PFSK-1 (cell line): ENCODE measurements around the gene MYO7B.

Source experiments
- FOXP2 ChIP-seq: optimal IDR thresholded peaks from 2 replicates; pipeline ENCODE3; 2011; ENCODE audit warnings: borderline replicate concordance, control low read depth, inconsistent platforms; ENCODE audit not compliant: insufficient read depth; ENCODE audit errors: extremely low read length, extremely low read depth
- POLR2AphosphoS5 ChIP-seq: IDR thresholded peaks from 2 replicates; pipeline ENCODE4 v1.6.1; 2012; ENCODE audit warnings: low read depth, mild to moderate bottlenecking, control low read depth, low read length, moderate library complexity
- SIN3A ChIP-seq: IDR thresholded peaks from 2 replicates; pipeline ENCODE4 v1.6.1; 2012; ENCODE audit warnings: mild to moderate bottlenecking, low read length, moderate library complexity, borderline replicate concordance; ENCODE audit not compliant: insufficient read depth
- TAF1 ChIP-seq: IDR thresholded peaks from 2 replicates; pipeline ENCODE4 v1.6.1; 2012; ENCODE audit warnings: low read length, control low read depth, borderline replicate concordance; ENCODE audit not compliant: insufficient read depth
- TF ChIP-seq, protein P1 (sequence below), 2 experiments: IDR thresholded peaks; 2 replicates each; pipeline versions ENCODE4 v1.6.1 to v1.8.0; 2011 to 2012; ENCODE audit warnings: low read depth in 2 of 2, low read length in 2 of 2, control low read depth in 1 of 2, inconsistent platforms in 1 of 2, mild to moderate bottlenecking in 1 of 2, moderate library complexity in 1 of 2; ENCODE audit not compliant: insufficient read depth in 1 of 2

DNA sequence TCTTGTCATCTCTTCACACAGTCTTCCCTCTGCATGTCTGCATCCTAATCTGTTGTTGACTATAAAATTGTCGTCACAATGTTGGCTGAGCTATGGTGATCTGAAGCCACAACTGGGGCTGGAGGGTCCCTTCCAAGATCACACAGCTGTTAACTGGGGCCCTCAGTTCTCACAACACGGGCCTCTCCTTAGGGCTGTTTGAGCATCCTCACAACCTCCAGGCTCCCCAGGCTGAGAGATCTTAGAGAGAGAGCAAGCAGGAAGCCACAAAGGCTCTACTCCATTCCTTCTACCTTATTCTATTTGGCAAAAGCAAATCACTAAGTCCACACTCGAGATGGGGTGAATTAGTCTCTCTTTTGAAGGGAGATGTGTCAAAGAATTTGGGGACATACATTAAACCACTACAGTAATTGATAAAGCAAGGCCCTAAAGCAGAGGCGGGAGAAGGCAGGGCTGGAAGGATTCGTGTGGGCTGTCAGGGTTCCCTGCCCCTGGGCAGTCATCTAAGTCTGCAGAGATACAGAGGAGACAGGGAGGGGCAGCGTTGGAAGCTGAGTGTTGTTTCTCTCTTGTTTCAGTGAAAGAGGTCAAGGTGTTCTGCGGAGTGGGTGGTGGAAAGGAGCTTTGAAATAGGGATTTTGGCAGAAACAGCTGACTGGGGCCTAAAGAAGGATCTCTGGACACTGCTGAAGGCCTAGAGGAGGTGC is 15.9 kb downstream of the MYO7B start:
- no peak for TF ChIP-seq POLR2AphosphoS5
- TF ChIP-seq, protein P1, sequence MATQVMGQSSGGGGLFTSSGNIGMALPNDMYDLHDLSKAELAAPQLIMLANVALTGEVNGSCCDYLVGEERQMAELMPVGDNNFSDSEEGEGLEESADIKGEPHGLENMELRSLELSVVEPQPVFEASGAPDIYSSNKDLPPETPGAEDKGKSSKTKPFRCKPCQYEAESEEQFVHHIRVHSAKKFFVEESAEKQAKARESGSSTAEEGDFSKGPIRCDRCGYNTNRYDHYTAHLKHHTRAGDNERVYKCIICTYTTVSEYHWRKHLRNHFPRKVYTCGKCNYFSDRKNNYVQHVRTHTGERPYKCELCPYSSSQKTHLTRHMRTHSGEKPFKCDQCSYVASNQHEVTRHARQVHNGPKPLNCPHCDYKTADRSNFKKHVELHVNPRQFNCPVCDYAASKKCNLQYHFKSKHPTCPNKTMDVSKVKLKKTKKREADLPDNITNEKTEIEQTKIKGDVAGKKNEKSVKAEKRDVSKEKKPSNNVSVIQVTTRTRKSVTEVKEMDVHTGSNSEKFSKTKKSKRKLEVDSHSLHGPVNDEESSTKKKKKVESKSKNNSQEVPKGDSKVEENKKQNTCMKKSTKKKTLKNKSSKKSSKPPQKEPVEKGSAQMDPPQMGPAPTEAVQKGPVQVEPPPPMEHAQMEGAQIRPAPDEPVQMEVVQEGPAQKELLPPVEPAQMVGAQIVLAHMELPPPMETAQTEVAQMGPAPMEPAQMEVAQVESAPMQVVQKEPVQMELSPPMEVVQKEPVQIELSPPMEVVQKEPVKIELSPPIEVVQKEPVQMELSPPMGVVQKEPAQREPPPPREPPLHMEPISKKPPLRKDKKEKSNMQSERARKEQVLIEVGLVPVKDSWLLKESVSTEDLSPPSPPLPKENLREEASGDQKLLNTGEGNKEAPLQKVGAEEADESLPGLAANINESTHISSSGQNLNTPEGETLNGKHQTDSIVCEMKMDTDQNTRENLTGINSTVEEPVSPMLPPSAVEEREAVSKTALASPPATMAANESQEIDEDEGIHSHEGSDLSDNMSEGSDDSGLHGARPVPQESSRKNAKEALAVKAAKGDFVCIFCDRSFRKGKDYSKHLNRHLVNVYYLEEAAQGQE (IDR thresholded peaks at IDR 0.05; ENCODE audit: insufficient read depth in 1 of 2, low read depth in 2 of 2, low read length in 2 of 2), result no peak
- no peak for TF ChIP-seq TAF1
- no peak for TF ChIP-seq FOXP2
- TF ChIP-seq SIN3A, result no peak
